ENCODE data around the gene NTN1.
A peak's percentile ranks its signal among the peaks of the same experiment; 100 is the strongest.
"Not testable (repeated sequence)": the region's sequence is repeated elsewhere in the genome, so short reads cannot be mapped to it uniquely, and the experiment has no call there.

Gene NTN1

GRCh38 chr17:9132944-9133610, 111.8 kb downstream of the NTN1 start:
- no peaks in the 10 kb centered on the region for H3K36me3 Mint-ChIP-seq
- H3K27me3 Mint-ChIP-seq, result peaks cover 22% of the 10 kb centered on the region
- H3K4me3 Mint-ChIP-seq, result no peak overlapping the region
- H3K27ac Mint-ChIP-seq, result no peak overlapping the region
- no peaks in the 10 kb centered on the region for H3K4me1 Mint-ChIP-seq
- ATAC-seq, result no peak
- no peaks in the 10 kb centered on the region for H3K9me3 Mint-ChIP-seq

GRCh38 chr17:9138161-9138717, 116.9 kb downstream of the NTN1 start:
- Mint-ChIP-seq H3K27ac (no peak overlapping the region), H3K27me3 (peaks cover 30% of the 10 kb centered on the region), H3K4me1 (no peaks in the 10 kb centered on the region), H3K4me3 (no peak overlapping the region), H3K36me3 (no peaks in the 10 kb centered on the region), H3K9me3 (no peaks in the 10 kb centered on the region)
- ATAC-seq, result peak; percentile 62

- Mint-ChIP-seq H3K9me3 (no peaks in the 10 kb centered on the region), H3K36me3 (no peaks in the 10 kb centered on the region), H3K4me3 (no peak overlapping the region), H3K4me1 (no peaks in the 10 kb centered on the region), H3K27ac (no peak overlapping the region), H3K27me3 (peaks cover 21% of the 10 kb centered on the region)
- no peak for ATAC-seq
Observed at GRCh38 chr17:9139695-9140094, 118.4 kb downstream of the NTN1 start.

GRCh38 chr17:9140550-9141424, 119.5 kb downstream of the NTN1 start:
- no peak for ATAC-seq
- Mint-ChIP-seq H3K9me3 (no peaks in the 10 kb centered on the region), H3K27me3 (peaks cover 10% of the 10 kb centered on the region), H3K4me3 (no peak overlapping the region), H3K27ac (no peak overlapping the region), H3K4me1 (no peaks in the 10 kb centered on the region), H3K36me3 (no peaks in the 10 kb centered on the region)

GRCh38 chr17:9141425-9141753, 120.1 kb downstream of the NTN1 start:
- Mint-ChIP-seq H3K4me1 (no peaks in the 10 kb centered on the region), H3K36me3 (no peaks in the 10 kb centered on the region), H3K9me3 (no peaks in the 10 kb centered on the region), H3K4me3 (no peak overlapping the region), H3K27ac (no peak overlapping the region), H3K27me3 (peaks cover 8% of the 10 kb centered on the region)
- no peak for ATAC-seq

- H3K36me3 Mint-ChIP-seq, result no peaks in the 10 kb centered on the region
- no peak overlapping the region for H3K4me3 Mint-ChIP-seq
- no peak overlapping the region for H3K27ac Mint-ChIP-seq
- H3K27me3 Mint-ChIP-seq, result peaks cover 11% of the 10 kb centered on the region
- no peaks in the 10 kb centered on the region for H3K9me3 Mint-ChIP-seq
- H3K4me1 Mint-ChIP-seq, result no peaks in the 10 kb centered on the region
- ATAC-seq, result no peak
Observed at GRCh38 chr17:9142772-9143494, 121.6 kb downstream of the NTN1 start.

- ATAC-seq, result no peak
- H3K4me3 Mint-ChIP-seq, result no peak overlapping the region
- no peaks in the 10 kb centered on the region for H3K9me3 Mint-ChIP-seq
- H3K27me3 Mint-ChIP-seq, result peaks cover 21% of the 10 kb centered on the region
- H3K4me1 Mint-ChIP-seq, result no peaks in the 10 kb centered on the region
- H3K27ac Mint-ChIP-seq, result no peak overlapping the region
- no peaks in the 10 kb centered on the region for H3K36me3 Mint-ChIP-seq
Observed at GRCh38 chr17:9144502-9145249, 123.4 kb downstream of the NTN1 start.

GRCh38 chr17:9146064-9146463, 124.8 kb downstream of the NTN1 start:
- ATAC-seq, result no peak
- no peak overlapping the region for H3K4me3 Mint-ChIP-seq
- H3K9me3 Mint-ChIP-seq, result no peaks in the 10 kb centered on the region
- H3K27me3 Mint-ChIP-seq, result peaks cover 31% of the 10 kb centered on the region
- H3K36me3 Mint-ChIP-seq, result no peaks in the 10 kb centered on the region
- no peaks in the 10 kb centered on the region for H3K4me1 Mint-ChIP-seq
- no peak overlapping the region for H3K27ac Mint-ChIP-seq

GRCh38 chr17:9148905-9149525, 127.7 kb downstream of the NTN1 start:
- no peak overlapping the region for H3K4me3 Mint-ChIP-seq
- H3K36me3 Mint-ChIP-seq, result no peaks in the 10 kb centered on the region
- peaks cover 2% of the 10 kb centered on the region for H3K9me3 Mint-ChIP-seq
- ATAC-seq, result no peak
- peaks cover 31% of the 10 kb centered on the region for H3K27me3 Mint-ChIP-seq
- H3K4me1 Mint-ChIP-seq, result no peaks in the 10 kb centered on the region
- no peak overlapping the region for H3K27ac Mint-ChIP-seq

GRCh38 chr17:9150446-9151090, 129.3 kb downstream of the NTN1 start:
- ATAC-seq, result no peak
- Mint-ChIP-seq H3K9me3 (peaks cover 2% of the 10 kb centered on the region), H3K4me1 (no peaks in the 10 kb centered on the region), H3K27me3 (peaks cover 31% of the 10 kb centered on the region), H3K27ac (no peak overlapping the region), H3K4me3 (no peak overlapping the region), H3K36me3 (no peaks in the 10 kb centered on the region)

- Mint-ChIP-seq H3K27me3 (peaks cover 31% of the 10 kb centered on the region), H3K4me1 (no peaks in the 10 kb centered on the region), H3K4me3 (no peak overlapping the region), H3K9me3 (peaks cover 2% of the 10 kb centered on the region), H3K27ac (no peak overlapping the region), H3K36me3 (no peaks in the 10 kb centered on the region)
- ATAC-seq, result no peak
Observed at GRCh38 chr17:9151091-9151490, 129.8 kb downstream of the NTN1 start.

GRCh38 chr17:9151740-9152139, 130.4 kb downstream of the NTN1 start:
- not testable (repeated sequence) for H3K4me1 Mint-ChIP-seq, H3K4me3 Mint-ChIP-seq, H3K9me3 Mint-ChIP-seq, H3K36me3 Mint-ChIP-seq, ATAC-seq, H3K27ac Mint-ChIP-seq
- peaks cover 31% of the 10 kb centered on the region for H3K27me3 Mint-ChIP-seq

GRCh38 chr17:9158544-9159452, 137.5 kb downstream of the NTN1 start:
- no peaks in the 10 kb centered on the region for H3K36me3 Mint-ChIP-seq

More at GRCh38 chr17:9158544-9159452, 137.5 kb downstream of the NTN1 start:
- Mint-ChIP-seq H3K27me3 (peaks cover 8% of the 10 kb centered on the region), H3K4me3 (no peak overlapping the region), H3K9me3 (peaks cover 2% of the 10 kb centered on the region), H3K27ac (no peak overlapping the region), H3K4me1 (no peaks in the 10 kb centered on the region)
- ATAC-seq, result no peak
